GM23248 (cell line): ENCODE measurements around the gene ZBTB3.

Source experiments
- EZH2 ChIP-seq: fragments of 200-600 bp; sonication (generic); IDR thresholded peaks from 2 replicates; pipeline ENCODE4 v1.6.1; 2018; ENCODE audit warnings: antibody characterized with exemption, mild to moderate bottlenecking; ENCODE audit not compliant: insufficient read depth, poor library complexity, severe bottlenecking
- EZH2phosphoT487 ChIP-seq: fragments of 200-600 bp; sonication (generic); IDR thresholded peaks from 2 replicates; pipeline ENCODE4 v1.6.1; 2018; ENCODE audit warnings: antibody characterized with exemption, moderate library complexity, mild to moderate bottlenecking, low read depth; ENCODE audit not compliant: insufficient read depth

DNA sequence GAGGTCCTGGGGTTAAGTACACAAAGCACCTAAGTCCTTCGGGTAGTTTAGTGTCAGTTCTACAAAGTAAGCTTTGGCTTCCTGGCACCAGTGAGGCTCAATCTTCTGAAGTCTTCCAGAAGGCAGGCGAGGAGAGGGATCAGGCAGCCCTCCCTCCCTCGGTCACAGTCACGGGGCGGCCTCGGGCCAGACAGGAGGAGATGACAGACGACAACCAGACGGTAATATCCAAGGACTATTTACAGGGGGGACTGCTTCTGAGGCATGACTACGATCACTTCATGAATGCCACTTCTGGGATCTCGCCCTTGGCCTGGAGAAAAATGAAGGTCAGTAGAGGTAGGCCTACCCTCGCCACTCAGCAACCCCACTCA, 38.2 kb upstream of the ZBTB3 start:
- TF ChIP-seq EZH2phosphoT487 (no peak), EZH2 (no peak)
